Activated CD4-positive, alpha-beta T cell treated with anti-CD3 and anti-CD28 coated beads, Interleukin-2, amount 50 U/mL, for 4 hours (primary cell): ENCODE measurements around the gene SUMO3.
A peak's percentile ranks its signal among the peaks of the same experiment; 100 is the strongest.

ENCODE experiments used
- DNase-seq, 2 experiments: peaks; one replicate each; pipeline ENCODE4 v3.0.0-alpha.2; 2020

SUMO3 gene

DNA sequence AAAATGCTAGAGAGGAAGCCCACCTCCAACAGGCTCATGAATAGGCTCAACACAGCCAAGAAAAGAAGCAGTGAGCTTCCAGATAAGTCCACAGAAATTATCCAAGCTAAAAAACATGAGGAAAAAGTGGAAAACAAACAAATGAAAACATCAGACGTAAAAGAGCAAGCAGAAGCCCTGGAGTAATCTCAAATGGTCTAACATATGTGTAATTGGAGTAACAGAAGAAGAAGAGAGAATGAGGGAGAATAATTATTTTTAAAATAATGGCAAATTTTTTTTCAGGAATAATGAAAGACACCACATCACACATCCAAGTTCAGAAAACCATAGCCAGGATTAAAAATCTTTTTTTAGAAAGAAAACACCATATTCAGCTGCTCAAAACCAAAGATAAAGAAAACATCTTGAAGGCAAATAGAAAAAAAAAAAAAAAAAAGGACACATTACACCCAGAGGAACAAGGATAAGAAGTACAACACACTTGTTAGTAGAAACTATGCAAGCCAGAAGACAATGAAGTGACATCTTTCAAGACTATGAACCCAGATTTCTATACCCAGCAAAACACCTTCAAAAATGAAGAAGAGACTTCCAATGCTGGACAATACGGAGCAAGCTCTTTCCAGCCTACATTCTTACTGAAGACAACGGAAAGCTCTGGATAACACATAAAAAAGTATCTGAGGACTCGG, 10.6 kb upstream of the SUMO3 start:
- no peak for DNase-seq

DNA sequence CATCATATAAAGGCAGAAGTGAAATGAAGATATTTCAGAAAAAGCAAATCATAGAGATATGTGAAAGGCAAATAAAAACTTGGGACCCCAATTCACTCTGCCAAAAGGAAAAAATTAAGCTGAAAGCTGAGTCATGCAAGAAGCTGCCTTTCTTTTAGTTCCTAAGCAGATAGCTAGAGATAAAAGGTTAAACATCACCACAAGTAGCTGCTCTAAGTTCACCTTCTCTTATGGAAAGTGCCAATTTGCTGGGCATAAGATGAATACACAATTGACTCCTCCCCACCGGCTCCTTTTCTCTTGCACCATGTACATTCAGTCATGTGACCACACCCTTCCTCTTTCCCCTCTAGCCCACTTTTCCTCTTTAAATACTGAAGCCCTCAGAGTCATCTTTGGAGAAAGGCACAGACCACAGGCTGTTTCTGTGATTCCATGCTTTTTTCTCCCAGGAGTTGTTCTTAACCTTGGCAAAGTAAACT, 5.4 kb upstream of the SUMO3 start:
- DNase-seq: no peak

DNA sequence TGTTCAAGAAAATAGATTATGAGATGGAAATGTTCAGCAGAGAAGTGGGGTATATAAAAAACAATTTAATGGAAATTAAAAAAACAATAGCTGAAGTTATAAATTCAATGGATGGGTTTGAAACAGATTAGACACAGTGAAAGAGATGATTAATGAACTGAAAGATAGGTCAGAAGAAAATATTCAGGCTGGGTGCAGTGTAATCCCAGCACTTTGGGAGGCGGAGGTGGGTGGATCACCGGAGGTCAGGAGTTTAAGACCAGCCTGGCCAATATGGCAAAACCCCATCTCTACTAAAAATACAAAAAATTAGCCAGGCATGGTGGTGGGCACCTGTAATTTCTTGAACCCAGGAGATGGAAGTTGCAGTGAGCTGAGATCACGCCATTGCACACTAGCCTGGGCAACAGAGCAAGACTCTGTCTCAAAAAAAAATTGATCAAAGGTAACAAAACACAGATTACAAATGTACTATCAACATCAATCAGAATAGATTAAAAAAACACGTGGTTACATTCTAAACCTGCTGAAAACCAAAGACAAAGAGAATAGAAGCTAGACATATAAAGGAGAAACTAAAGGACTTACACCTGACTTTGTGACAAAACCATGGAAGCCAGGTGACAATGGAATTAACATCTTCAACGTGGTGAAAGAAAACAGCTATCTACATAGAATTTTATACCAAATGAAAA, 4.8 kb upstream of the SUMO3 start:
- DNase-seq: no peak

- no peak for DNase-seq
Observed at GRCh38 chr21:44820851-44821250, 3.0 kb upstream of the SUMO3 start.

DNA sequence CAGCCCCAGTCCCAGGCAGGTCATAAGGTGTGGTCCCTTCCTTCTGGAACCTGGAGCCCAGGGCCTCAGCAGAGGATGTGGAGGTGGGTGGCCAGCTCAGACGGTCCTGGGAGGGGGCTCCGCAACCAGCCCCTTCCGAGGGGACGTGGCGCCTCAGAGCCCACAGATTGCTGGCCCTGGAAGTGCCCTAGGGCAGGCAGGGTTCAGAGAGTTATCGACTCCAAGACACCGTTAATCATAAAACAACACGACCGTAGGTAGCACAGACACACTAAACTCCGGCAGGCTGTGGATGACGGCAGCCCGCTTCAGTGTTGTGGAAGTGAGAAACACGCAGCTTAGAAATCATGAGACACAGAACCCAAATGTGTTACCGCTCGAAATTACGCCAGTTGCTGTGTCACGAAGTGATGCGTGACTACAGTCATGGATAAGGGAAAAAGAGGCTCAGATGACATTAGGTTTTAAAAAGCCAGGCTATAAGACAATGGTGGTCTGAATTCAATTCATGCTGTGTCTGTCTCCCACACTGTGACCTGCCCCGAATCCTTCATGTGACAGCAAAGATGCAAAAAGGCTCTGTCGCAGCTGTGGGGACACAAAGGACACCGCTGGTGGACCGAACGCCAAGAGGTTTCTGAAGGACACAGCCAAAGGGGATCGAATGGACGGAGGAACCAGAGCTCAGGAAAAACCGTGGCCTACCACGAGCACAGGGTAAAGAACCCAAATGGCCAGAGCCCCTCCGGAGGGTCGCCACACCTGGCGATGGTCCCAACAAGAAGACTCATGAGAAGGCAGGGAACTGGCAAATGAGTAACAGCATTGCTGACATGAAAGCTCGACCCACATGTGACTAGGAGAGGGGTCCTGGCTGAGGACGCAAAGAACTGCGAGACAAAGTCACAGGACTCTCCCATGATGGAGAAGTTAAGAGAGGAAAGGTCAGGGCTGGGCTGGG, 1.7 kb upstream of the SUMO3 start:
- DNase-seq: no peak

DNA sequence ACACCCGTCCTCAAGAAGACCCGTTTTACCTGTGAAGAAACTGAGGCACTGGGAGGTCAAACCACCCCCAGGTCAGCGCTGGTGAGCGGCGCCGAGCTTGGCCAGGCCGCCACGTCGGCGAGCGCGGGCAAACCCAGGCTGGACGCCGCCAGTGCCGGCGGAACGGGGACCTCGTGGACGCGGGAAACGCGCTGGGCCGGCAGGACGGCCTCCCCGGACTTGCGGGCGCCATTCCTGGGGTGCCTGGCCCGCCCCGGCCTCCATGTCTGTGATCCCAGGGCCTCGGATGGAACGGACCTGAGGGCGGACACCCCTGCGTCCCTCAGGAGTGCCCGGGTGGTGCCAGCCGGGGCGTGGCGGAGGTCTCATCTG, 764 bp upstream of the SUMO3 start:
- no peak for DNase-seq

DNA sequence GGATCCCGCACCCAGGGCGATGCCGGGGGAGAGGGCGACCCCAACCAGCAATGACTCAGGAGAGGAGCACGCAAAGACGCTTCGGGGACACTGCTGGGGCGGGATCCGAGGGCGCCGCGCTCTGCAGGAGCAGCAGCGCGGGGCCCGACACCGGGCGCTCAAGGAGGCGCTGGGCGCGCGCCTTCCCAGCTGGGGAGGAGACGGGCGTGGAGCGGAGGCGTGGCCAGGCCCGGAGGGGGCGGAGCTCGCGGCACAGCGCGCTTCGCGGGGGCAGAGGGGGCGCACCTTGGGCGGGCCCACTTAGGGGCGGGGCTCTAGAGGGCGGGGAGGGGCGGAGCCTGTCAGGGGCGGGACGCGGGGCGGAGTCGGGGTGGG, 369 bp downstream of the SUMO3 start:
- peak; percentile 90 to 91 for DNase-seq

DNA sequence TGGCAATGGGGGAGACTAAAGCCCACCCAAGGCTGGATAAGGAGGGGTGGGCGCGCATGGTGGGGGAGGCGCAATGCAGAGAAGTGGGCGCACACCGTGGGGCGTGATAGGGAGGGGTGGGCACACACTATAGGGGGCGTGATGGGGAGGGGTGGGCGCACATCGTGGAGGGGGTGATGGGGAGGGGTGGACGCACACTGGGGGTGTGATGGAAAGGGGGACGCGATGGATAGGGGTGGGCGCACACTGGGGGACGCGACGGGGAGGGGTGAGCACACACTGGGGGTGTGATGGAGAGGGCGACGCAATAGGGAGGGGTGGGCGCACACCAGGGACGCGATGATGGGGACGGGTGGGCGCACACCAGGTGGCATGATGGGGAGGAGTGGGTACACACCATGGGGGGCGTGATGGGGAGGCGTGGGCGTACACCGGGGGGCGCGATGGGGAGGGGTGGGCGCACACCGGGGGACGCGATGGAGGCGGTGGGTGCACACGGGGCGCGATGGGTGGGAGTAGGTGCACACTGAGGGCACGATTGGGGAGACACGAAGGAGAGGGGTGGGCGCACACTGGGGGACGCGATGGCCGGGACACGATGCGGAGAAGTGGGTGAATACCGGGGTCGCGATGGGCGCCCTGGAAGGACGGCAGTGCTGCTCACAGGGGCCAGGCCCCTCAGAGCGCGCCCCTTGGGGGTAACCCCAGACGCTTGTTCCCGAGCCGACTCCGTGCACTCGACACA, 929 bp downstream of the SUMO3 start:
- DNase-seq: no peak

GRCh38 chr21:44815852-44816628, 1.8 kb downstream of the SUMO3 start:
- DNase-seq: no peak

DNA sequence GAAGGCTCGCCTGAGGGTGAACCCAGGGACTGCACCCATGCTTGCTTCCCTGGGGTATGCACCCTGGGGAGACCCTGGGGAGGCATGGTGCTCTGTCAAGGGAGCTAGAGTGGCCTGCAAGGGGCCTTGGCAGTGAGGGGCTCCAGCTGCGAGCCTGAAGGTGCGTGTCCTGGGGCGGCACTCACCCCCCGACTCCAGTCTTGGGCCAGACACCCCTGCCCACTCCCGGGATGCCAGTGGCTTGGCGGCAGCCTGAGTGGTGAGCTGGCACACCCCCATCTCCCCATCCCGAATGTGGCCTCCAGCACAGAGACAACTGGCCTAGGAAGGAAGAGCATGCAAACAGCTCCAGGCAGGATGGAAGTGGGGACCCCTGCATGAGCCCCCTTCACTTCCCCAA, 2.6 kb downstream of the SUMO3 start:
- no peak for DNase-seq

DNA sequence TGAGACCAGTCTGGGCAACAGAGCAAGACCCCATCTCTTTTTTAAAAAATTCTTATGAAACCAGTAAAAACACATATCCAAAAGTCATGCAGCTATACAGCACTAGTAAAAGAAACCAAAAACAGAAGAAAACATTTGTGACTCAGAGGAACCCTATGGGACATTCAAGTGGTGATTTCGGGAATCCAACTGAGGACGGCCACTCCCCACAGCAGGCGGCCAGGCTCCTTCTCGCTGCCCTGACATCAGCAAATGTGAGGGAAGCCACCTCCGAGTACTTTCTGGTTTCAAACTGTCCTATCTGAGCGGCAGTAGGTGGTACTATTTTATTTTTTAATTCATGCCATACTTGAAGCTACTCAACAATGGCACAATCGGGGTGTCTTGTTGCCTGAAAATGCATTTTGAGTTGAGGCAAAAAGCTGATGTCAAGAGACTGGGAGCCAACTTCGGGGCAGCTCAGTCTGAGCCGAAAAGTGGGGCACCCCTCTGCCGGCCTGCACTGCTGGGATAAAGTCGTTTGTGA, 3.3 kb downstream of the SUMO3 start:
- DNase-seq: no peak

- no peak for DNase-seq
Observed at GRCh38 chr21:44813727-44814126, 4.1 kb downstream of the SUMO3 start.

DNA sequence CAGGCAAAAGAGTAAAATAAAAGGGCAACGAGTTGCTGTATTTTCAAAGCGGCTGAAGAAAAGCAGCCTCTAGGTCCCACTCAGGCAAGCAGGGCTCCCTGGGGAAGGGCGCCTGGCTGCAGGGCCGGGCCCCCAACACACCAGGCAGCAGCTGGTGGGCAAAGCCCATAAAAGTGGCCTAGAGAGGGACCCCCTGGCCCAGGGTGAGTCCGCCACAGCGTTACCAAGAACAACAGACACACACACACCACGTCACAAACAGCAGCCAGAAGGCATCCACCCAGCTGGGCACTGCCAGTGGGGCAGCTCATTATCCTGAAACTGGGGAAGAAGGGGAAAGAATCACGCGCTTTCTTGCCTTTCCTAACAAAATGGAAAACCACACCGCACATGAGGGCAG, 4.7 kb downstream of the SUMO3 start:
- no peak for DNase-seq

DNA sequence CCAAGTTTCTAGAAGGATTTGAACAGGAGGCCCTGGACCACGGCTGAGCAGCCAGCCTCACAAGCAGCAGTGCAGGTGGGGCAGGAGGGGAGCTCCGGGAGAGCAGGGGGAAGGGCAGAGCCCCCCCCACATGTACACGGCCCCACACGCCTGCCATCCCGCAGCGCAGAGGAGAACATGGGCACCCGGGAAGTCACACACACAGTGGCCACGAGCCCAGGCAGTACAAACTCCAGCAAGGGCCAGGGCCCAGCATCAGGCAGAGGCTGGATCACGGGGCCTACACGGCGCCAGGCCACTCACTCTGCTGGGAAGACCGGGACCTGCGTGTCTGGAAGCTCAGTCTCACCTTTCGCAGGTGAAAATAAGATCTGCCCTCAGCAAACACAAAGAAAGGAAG, 5.2 kb downstream of the SUMO3 start:
- DNase-seq: no peak

DNA sequence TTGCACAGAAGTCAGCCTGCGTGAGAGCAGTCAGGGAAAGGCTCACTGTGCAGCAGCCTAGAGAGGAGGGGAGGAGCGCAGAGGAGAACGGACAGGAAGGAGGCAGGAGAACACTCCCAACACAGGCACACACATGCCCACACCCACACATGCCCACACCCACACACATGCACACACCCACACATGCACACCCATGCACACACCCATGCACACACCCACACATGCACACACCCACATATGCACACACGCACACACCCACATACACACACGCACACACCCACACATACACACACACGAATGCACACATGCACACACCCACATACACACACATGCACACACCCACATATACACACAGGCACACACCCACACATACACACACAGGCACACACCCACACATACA, 7.1 kb downstream of the SUMO3 start:
- no peak for DNase-seq

- DNase-seq: no peak
Observed at GRCh38 chr21:44805859-44806258, 12.0 kb downstream of the SUMO3 start.

DNA sequence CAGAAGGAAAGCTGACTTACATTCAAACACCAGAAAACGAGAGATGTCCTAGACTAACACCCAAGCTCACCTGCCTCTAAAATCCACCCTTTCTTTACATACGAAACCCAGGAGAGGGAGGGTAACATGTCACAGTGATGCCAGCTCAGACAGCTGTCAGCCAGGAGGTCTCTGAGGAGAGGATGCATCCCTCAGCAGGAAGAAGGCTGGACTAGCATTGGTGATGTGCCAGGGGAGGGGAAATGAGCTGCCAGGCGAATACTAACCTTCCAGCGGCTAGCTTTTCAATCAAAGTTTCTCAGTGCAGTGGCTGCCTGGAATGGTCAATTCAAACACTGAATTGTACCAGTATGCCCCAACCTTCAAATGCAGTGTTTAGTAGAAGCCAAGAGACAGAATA, 12.6 kb downstream of the SUMO3 start:
- DNase-seq: no peak

GRCh38 chr21:44804762-44805161, 13.1 kb downstream of the SUMO3 start:
- no peak for DNase-seq

GRCh38 chr21:44803651-44804050, 14.2 kb downstream of the SUMO3 start:
- DNase-seq: no peak

DNA sequence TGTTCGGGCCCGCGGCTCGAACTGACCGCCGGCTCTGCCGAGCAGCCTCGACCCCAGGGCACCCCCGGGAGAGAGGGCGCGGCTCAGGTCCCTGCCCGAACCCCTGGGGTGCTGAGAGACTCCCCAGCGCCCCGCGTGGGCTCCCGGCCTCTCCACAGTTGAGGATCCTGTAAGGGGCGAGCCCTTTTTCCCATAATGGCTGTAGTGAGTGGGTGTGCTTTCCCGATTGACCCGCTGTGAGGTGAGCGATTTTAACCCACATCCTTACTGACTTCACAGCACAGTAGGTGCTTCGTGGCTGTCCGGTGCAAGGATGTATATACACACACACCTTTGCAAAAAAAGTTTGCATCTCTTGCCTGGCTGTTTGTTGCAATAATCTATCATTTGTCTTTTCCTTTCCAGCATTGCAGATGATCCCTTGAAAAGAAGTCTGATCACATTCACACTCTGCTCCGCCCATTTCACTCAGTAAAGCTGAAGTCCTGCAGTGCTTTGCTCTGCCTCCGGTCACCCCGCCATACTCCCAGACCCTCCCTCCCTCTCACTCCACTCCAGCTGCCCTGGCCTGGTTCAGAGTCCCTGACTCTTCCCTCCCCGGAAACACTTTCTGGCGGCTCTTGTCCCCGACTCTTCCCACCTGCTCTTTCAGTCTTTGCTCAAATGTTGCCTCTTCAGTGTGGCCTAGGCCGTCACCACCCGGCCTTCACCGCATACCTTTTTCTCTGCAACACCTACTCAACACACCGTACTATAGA, 15.3 kb downstream of the SUMO3 start:
- DNase-seq: no peak
